ENCODE results near the gene GUCY1A2.

DNA sequence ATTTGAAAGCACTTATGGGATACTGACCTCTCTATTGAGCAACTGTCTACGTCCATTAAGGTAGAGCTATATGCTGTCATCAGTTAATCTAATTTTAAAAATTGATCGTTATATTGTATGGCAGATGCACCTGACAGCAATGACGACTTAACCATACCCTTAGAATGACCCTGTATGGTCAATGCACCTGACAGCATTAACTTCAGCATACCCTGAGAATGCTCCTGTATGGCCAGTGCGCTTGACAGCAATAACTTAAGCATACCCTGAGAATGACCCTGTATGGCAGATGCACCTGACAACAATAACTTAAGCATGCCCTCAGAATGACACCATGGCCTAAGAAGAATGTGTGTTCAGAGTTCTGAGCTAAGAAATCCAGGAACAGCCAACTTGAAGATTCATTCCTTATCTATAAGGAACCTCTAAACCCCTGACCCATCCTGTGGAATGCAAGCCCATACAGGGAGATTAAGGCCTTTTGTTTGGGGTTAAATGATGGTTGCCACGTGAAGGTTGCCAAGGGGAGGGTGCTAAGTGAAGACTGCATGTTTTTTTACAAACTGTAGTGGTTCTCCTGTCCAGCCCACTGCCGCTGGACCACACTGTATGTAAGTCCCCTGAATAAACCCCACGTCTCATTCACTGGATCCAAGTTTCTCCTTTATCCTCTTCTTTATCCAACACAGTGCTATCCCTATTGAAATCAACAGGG is 138.3 kb downstream of the GUCY1A2 start:
- TF ChIP-seq, protein P1, sequence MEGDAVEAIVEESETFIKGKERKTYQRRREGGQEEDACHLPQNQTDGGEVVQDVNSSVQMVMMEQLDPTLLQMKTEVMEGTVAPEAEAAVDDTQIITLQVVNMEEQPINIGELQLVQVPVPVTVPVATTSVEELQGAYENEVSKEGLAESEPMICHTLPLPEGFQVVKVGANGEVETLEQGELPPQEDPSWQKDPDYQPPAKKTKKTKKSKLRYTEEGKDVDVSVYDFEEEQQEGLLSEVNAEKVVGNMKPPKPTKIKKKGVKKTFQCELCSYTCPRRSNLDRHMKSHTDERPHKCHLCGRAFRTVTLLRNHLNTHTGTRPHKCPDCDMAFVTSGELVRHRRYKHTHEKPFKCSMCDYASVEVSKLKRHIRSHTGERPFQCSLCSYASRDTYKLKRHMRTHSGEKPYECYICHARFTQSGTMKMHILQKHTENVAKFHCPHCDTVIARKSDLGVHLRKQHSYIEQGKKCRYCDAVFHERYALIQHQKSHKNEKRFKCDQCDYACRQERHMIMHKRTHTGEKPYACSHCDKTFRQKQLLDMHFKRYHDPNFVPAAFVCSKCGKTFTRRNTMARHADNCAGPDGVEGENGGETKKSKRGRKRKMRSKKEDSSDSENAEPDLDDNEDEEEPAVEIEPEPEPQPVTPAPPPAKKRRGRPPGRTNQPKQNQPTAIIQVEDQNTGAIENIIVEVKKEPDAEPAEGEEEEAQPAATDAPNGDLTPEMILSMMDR (IDR thresholded peaks at IDR 0.05) = no peak
- TF ChIP-seq EP300 (IDR thresholded peaks at IDR 0.05) = no peak
- TF ChIP-seq POLR2AphosphoS5 (IDR thresholded peaks at IDR 0.05) = no peak

Data from upper lobe of left lung (tissue), 4 donors.